ENCODE data around the gene ILRUN.
A peak's percentile ranks its signal among the peaks of the same experiment; 100 is the strongest.
"Not testable (repeated sequence)": the region's sequence is repeated elsewhere in the genome, so short reads cannot be mapped to it uniquely, and the experiment has no call there.

Gene ILRUN

DNA sequence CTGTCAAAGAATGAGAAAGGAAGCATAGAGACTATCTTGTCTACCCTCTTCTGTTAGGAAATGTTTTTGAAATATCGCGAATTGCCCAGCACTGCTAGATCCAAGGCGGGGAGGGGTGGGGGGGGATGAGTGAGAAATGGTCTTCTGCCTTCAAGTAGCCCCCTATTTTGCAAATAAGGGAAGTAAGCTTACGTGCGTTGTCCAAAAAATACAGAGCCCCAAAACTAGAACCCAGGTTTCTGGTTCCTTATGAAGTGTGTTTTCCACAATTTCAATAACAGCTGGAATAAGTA lies 923 bp upstream of the ILRUN start:
- DNase-seq (ENCODE audit: low read depth in 3 of 3), result no peak

DNA sequence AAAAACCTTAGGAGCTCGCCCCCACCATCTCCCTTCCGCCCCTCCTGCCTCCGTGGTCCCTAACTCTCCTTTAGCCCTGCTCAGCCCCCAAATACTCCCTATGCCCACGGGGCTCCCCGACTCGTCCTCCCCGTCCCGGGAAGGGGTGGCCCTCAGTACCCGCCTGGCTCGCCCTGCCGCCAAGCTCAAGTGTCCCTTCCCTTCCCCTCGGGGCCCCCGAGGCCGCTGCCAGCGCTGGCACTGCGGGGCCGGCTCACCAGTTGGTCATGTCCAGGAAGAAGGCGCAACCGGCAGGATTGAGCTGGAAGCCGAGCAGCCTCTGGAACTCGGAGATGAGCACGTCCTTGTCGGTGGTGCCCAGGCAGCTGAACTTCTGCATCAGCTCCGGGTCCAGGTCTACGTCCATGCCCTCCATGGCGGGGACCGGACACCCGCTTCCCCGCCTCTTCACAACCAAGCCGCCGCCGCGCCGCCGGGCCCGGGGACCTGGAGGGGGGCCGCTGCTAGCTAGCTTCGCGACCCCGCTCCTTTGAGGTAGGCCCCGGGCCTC lies 303 bp downstream of the ILRUN start:
- DNase-seq (ENCODE audit: low read depth in 3 of 3), result peak in 1 of 3 donors; percentile 32

DNA sequence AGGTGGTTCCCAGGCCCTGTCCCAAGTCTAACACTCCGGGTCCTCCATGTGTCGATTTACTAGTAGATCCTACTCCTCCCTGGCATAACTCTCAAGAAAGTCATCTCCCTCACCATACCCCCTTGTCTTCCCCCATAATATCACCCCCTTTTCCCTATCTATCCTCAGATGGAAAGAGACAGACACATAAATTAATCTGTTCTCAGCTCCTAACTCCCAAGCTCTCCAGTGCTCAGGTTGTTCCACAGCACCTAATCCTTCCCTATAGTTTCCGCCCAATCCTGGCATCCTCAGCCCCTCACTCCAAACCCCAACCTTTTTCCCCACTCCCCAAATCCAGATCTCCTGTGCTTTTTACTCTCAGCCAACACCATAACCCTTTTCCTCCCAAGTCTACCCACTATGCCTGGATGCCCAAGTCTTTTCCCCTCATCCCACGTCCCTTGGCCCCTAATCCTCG lies 808 bp downstream of the ILRUN start:
- DNase-seq (ENCODE audit: low read depth in 3 of 3), result no peak

DNA sequence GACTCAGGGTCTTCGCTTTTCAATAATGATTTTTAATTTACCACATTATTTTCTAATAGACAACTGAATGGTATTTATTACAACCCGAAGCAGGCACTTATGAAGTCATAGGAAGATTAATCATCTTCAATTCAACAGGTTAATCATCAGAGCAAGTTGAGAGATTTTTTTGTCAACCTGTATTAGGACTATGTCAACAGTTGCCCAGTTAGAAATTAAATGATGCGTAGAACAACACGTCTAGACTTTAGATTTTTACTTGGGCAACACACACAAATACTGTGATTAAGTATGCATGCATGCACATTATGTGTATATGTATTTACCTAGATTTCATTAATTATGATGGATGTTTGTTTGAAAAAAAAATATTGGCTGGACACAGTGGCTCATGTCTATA lies 4.3 kb downstream of the ILRUN start:
- no peak for DNase-seq (ENCODE audit: low read depth in 3 of 3)

DNA sequence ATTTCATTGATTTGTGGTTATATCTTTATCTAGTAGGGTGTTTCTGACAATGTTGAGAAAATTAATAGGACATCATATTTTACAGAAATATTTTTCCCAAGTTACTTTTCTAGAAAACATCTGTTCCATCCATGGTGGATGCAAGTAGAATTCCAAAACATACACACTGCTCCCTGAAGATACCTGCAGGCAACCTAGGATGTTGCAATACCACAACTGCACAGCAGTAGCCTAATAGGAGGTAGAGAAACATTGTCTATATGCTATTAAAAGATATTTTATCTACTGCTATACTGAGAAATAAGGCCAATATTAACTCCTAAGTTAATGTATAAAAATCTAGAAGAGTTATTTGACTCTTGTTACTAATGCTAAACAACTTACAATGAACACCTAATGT lies 6.8 kb downstream of the ILRUN start:
- no peak for DNase-seq (ENCODE audit: low read depth in 3 of 3)

DNA sequence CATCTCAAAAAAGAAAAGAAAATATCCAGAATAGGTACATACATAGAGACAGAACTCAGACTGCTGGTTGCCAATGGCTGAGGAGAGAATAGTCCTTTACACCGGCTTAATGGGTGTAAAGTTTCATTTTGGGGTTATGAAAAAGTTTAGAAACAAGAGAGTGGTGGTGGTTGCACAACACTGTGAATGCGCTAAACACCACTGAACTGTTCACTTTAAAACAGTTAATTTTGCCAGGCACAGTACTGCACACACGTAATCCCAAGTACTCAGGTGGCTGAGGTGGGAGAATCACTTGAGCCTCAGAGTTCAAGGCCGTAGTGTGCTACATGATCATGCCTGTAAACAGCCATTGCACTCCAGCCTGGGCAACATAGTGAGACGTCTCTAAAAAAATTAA lies 7.6 kb downstream of the ILRUN start:
- no peak for DNase-seq (ENCODE audit: low read depth in 3 of 3)

DNA sequence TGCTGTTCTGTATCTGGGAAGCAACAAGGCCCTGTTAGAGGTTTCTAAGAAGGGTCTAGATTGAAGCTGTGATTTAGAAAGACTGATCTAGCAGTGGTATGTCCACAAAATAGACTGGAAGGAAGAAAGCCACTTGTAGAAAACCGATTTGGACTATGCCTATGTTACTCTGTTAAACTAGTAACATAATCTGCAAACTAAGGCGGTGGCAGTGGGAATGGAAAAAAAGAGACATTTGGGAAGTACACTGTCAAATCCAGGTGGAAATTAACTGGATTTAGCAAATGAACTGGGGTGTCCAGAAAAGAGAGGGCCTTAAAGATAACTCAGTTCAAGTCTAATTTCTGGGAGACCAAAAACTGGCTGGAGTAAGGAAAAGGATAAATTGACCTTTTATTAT lies 11.6 kb downstream of the ILRUN start:
- no peak for DNase-seq (ENCODE audit: low read depth in 3 of 3)

DNA sequence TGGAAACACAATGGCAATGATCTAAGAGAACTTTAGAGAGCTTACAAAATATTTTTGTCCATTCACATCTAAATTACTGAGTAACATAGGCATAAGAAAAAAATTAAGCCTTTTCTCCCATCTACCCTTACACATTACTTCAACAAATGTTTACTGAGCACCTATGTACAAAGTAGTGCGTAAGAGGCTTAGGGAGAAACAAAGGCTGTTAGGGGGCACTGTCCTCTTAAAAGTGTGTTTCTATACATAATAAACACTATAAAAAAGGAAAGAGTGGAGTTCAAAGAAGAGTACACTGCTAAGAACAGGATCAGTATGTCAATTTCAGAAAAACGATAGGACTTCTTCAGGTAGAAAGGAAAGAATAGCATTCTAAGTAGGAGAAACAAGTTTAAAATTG lies 12.2 kb downstream of the ILRUN start:
- DNase-seq (ENCODE audit: low read depth in 3 of 3), result no peak

DNA sequence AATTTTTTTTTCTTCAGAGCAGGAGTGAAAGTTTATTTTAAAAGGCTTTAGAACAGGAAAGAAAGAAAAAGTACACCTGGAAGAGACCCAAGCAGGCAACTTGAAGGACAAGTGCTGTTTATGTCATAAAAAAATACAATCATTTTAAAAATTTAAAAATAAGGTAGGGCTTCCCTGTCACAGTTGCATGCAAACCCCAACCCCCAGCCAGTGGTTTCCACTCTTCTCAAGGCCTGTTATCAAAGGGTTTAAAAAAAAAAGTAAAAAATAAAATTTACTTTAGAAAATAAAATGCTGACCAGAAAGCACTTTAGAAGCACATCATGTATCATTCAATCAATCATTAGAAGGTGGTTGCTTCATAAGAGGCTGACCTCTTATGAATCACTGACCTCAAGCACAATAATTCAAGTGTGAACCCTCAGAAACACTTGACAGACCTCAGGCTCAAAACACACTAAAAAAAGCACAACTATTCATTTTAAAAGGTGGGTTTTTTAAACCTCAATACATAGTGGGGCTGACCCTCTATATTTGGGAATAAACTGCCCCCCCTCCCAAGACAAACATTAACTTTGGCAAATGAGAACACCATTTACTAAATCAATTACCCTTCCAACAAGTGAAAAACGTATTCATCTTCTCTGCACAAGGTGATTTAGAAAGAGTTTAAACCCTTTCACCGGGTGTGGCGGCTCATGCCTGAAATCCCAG lies 15.6 kb downstream of the ILRUN start:
- no peak for DNase-seq (ENCODE audit: low read depth in 3 of 3)

DNA sequence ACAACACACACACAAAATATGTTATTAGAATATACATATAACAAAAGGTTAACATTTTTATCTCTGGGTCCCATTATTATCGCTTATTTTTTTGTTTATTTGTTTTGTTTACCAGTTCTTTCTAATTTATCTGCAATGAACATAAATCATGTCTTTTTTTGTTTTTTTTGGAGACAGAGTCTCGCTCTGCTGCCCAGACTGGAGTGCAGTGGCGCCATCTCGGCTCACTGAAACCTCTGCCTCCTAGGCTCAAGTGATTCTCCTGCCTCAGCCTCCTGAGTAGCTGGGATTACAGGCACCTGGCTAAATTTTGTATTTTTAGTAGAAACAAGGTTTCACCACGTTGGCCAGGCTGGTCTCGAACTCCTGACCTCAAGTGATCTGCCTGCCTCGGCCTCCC lies 16.3 kb downstream of the ILRUN start:
- not testable (repeated sequence) for DNase-seq (ENCODE audit: low read depth in 3 of 3)

DNA sequence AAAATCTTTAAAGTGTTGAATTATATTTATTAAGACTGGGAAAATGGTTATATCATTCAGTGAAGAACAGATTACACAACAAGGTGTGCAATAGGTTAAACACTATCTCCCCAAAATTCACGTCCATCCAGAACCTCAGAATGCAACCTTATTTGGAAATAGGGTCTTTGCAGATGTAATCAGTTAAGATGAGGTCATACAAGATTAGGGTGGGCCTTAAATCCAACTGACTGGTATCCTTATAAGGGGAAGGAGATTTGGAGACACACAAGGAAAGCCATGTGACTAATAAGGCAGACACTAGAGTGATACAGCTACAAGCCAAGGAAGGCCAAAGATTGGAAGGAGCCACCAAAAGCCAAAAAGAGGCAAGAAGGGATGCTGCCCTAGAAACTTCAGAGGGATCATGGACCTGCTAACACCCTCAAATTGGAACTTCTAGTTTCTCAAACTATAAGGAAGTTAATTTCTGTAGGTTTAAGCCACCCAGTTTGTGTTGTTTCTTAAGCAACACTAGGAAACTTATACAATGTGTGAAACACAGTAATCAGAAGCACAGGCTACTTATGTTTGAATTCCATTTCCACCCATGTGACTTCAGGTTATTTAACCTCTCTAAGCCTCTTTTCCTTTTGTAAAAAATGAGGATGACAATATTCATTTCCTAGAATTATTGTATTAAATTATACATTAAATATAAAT lies 16.9 kb downstream of the ILRUN start:
- DNase-seq (ENCODE audit: low read depth in 3 of 3), result no peak

DNA sequence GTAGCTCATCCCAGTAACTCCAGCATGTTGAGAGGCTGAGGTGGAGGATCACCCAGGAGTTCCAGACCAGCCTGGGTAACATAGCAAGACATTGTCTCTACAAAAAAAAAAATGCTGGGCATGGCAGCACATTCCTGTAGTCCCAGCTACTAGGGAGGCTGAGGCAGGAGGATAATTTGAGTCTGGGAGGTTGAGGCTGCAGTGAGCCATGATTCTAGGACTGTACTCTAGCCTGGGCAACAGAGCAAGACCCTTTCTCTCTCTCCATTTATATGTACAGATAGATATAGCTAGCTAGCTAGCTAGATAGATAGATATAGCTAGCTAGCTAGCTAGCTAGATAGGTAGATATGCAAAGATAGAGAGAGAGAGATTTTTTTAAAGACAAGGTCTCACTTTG lies 20.4 kb downstream of the ILRUN start:
- no peak for DNase-seq (ENCODE audit: low read depth in 3 of 3)

DNA sequence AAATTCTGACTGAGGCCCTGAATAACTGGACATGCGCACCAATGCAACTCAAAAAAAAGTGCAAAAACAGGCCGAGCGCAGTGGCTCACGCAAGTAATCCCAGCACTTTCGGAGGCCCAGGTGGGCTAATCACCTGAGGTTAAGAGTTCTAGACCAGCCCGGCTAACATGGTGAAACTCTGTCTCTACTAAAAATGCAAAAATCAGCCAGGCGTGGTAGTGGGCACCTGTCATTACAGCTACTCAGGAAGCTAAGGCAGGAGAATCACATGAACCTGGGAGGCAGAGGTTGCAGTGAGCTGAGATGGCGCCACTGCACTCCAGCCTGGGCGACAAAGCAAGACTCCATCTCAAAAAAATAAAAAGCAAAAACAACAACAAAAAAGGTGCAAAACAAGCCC lies 21.6 kb downstream of the ILRUN start:
- not testable (repeated sequence) for DNase-seq (ENCODE audit: low read depth in 3 of 3)

DNA sequence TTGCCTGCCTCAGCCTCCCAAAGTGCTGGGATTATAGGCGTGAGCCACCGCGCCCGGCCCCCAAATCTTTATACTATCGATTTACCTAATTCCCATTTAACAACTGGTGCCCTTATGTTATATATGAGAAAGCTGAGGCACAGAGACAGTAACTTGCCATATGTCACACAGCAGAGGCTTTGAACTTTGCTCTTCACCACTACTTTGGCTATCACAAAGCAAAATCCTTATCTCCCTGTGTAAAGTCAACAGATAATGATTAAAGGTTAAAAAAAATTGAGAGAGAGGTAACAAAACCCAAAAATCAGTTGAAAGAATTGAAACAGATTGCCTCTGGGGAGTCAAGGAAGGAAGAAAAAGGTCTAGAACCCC lies 22.3 kb downstream of the ILRUN start:
- DNase-seq (ENCODE audit: low read depth in 3 of 3), result no peak

DNA sequence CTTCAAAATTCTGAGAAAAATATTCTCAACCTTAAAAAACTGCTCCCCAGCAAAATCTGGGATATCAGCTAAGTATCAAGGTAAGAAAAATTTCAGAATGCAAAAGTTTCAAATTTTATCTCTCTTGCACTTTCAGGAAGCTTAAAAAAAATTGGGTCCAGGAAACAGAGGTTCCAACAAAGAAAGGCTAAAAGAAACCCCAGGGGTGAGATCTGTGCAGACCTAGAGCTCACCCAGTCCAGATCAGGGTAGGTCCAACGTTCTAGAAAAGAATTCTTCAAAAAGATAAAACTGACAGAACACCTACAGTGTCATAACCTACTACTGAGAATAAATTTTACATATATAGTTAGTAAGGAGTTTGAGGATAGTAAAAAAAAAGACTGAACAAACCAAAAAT lies 23.5 kb downstream of the ILRUN start:
- no peak for DNase-seq (ENCODE audit: low read depth in 3 of 3)

DNA sequence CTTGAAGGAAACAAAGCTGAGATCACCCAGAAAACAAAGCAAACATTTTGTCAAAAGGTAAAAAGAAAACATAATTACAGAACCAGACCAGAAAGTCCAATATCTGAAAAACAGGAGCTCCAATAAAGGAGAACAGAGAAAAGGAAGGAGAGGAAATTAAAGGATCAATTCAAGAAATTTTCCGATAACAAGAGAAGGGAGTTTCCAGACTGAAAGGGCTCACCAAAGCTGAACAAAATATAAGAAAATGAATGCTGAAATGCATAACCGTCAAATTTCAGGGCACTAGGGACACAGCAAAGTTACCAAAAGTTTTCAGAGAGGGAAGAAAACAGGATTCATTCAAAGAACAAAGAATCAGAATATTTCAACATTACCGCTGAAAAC lies 23.9 kb downstream of the ILRUN start:
- DNase-seq (ENCODE audit: low read depth in 3 of 3), result no peak

DNA sequence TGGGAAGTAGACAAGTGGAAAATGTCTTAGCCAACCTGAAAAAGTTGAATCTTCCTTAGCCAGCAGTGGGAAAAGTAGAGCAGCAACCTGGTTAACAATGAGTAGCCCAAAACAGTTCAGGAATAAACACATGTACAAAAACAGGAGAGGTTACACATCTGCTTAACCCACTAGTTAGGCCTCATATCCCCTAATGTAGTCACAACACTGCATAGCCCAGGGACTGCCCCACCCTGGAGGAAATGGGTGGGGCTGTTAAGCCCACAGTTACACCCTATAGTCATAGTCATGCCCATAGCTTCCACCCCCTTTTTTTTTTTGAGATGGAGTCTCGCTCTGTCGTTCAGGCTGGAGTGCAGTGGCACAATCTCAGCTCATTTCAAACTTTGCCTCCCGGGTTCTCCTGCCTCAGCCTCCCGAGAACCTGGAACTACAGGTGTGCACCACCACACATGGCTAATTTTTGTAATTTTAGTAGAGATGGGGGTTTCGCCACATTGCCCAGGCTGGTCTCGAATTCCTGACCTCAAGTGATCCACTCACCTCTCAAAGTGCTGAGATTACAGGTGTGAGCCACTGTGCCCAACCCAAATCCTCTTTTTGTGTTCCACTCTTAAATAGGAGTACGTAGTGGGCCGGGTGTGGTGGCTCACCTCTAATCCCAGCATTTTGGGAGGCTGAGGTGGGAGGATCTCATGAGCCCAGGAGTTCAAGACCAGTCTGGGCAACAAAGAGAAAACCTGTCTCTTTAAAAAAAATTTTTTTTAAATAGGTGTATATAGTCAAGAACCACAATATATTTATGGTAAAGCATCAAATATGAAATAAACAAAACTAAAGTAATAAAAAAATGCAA lies 24.5 kb downstream of the ILRUN start:
- DNase-seq (ENCODE audit: low read depth in 3 of 3), result peak; percentile 44 to 62 (median 47)

DNA sequence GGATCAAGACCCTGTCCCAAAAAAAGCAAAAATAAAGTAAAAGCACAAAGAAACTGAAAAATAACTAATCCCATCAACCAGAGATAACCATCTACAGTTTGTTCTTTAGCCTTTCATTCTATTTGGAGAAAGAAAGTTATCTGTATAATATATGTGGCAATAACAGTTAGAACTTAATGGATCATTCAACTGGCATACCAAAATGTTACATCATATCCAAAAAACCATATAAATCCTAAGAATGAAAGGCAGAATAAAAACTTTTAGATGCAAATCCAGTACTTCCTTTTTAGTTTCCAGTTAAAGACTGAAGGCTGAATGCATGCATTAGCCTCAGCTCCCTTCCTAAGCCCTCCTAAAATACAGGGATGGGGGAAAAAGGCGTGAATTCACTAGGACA lies 25.2 kb downstream of the ILRUN start:
- DNase-seq (ENCODE audit: low read depth in 3 of 3), result no peak

DNA sequence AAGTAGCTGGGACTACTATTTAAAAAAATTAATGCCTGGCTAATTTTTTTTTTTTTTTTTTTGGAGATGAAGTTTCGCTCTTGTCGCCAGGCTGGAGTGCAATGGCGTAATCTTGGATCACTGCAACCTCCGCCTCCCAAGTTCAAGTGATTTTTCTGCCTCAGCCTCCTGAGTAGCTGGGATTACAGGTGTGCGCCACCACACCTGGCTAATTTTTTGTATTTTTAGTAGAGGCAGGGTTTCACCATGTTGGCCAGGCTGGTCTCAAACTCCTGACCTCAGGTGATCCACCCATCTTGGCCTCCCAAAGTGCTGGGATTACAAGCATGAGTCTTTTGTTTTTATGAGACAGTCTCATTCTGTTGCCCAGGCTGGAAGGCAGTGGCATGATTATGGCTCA lies 27.8 kb downstream of the ILRUN start:
- not testable (repeated sequence) for DNase-seq (ENCODE audit: low read depth in 3 of 3)

DNA sequence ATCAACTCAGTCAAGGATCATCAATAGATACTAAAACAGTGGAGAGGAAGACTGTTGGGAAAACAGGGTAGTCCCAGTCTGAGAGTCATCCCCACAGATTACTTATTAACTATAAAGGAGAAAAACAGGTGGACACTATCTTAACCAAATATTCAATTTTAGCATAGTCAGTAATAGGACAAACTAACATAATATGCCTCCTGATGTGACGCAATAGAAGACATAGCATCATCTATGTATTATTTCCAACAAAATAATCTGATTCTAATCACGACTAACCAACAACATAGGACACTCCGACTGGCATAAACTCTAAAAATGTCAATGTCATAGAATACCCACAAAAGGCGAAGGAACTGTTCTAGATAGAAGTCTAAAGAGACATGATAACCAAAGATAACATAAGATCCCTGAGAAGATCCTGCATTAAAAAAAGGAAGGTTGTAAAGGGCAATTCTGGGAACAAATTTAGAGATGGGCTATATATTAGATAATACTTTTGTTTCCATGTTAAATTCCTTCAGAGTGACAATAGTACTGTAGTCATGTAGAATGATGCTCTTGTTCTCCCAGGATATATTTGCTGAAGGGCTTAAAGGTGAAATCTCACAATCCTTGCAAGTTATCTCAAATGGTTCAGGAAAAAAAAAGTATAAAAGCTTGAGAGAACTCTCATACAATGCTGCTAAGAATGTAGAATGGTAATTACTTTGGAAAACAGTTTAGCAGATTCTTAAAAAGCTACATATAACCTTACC lies 28.9 kb downstream of the ILRUN start:
- DNase-seq (ENCODE audit: low read depth in 3 of 3), result no peak

DNA sequence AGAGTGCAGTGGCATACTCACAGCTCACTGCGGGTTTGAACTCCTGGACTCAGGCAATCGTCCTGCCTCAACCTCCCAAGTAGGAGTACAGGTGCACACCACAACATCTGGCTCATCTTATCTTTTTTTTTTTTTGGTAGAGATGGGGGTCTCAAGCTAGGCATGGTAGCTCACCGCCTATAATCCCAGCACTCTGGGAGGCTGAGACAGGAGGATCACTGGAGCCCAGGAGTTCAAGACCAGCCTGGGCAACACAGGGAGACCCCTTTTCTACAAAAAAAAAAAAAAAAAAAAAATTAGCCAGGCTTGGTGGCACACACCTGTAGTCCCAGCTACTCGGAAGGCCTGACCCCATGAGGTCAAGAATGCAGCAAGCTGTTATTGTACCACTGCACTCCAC lies 31.5 kb downstream of the ILRUN start:
- DNase-seq (ENCODE audit: low read depth in 3 of 3), result no peak

Data from stimulated activated CD4-positive, alpha-beta T cell treated with anti-CD3 and anti-CD28 coated beads, TNF-alpha, amount 100 ng/mL, for 48 hours (primary cell).